Astrocyte (in vitro differentiated cells and primary cell): ENCODE data around the gene ADGRA1. TPM values are rescaled to one million over a fixed set of nuclear protein-coding genes. Genes with fewer than 3 reads are reported as not detected.

ENCODE experiments used
- DNase-seq: peaks from one replicate; pipeline ENCODE4 v3.0.0-alpha.2; 2010; ENCODE audit warnings: low read depth
- FAIRE-seq: peaks from 2 replicates; lab custom pipeline; 2011; peaks lifted over from hg19 to GRCh38; lab: Jason Lieb, UNC
- H2AFZ ChIP-seq: 2 replicates; pipeline ENCODE4 v1.6.0; 2012; ENCODE audit warnings: low read depth, low read length, inconsistent platforms
- H3K27ac ChIP-seq: 2 replicates; pipeline ENCODE4 v1.5.1; 2011; ENCODE audit warnings: low read depth, low read length, inconsistent platforms
- H3K27me3 ChIP-seq: 2 replicates; pipeline ENCODE4 v1.6.0; 2011; ENCODE audit warnings: low read length, inconsistent platforms; ENCODE audit not compliant: insufficient read depth
- H3K36me3 ChIP-seq: 2 replicates; pipeline ENCODE4 v1.5.1; 2011; ENCODE audit warnings: low read length, inconsistent platforms; ENCODE audit not compliant: insufficient read depth
- H3K4me1 ChIP-seq: 2 replicates; pipeline ENCODE4 v1.5.1; 2011; ENCODE audit warnings: low read length, inconsistent platforms; ENCODE audit not compliant: insufficient read depth
- H3K4me2 ChIP-seq: 2 replicates; pipeline ENCODE4 v1.6.0; 2012; ENCODE audit warnings: low read length, inconsistent platforms
- H3K4me3 ChIP-seq: 2 replicates; pipeline ENCODE4 v1.5.1; 2011; ENCODE audit warnings: low read depth, mild to moderate bottlenecking, low read length, inconsistent platforms; ENCODE audit not compliant: insufficient read depth
- H3K79me2 ChIP-seq: 2 replicates; pipeline ENCODE4 v1.6.0; 2012; ENCODE audit warnings: mild to moderate bottlenecking, low read length, inconsistent platforms; ENCODE audit not compliant: insufficient read depth
- H3K9ac ChIP-seq: 2 replicates; pipeline ENCODE4 v1.6.0; 2012; ENCODE audit warnings: mild to moderate bottlenecking, low read length, inconsistent platforms
- H3K9me3 ChIP-seq: 2 replicates; pipeline ENCODE4 v1.5.1; 2012; ENCODE audit warnings: low read depth, mild to moderate bottlenecking, low read length, inconsistent platforms; ENCODE audit not compliant: insufficient read depth
- H4K20me1 ChIP-seq: 2 replicates; pipeline ENCODE4 v1.6.0; 2012; ENCODE audit warnings: low read length, inconsistent platforms; ENCODE audit not compliant: insufficient read depth
- H3K27ac Mint-ChIP-seq: one replicate; pipeline ENCODE4 v1.8.0; 2021; ENCODE audit warnings: mild to moderate bottlenecking, mixed read lengths; ENCODE audit not compliant: unreplicated experiment
- H3K27me3 Mint-ChIP-seq: one replicate; pipeline ENCODE4 v1.8.0; 2021; ENCODE audit warnings: low read depth, mixed read lengths; ENCODE audit not compliant: unreplicated experiment
- H3K36me3 Mint-ChIP-seq: one replicate; pipeline ENCODE4 v1.8.0; 2021; ENCODE audit warnings: low read depth, mixed read lengths; ENCODE audit not compliant: unreplicated experiment
- H3K4me1 Mint-ChIP-seq: one replicate; pipeline ENCODE4 v1.8.0; 2021; ENCODE audit warnings: low read depth, mixed read lengths; ENCODE audit not compliant: unreplicated experiment
- H3K4me3 Mint-ChIP-seq: one replicate; pipeline ENCODE4 v1.8.0; 2021; ENCODE audit warnings: mild to moderate bottlenecking, moderate library complexity, mixed read lengths; ENCODE audit not compliant: unreplicated experiment
- H3K9me3 Mint-ChIP-seq: one replicate; pipeline ENCODE4 v1.8.0; 2021; ENCODE audit warnings: mild to moderate bottlenecking, mixed read lengths; ENCODE audit not compliant: unreplicated experiment
- CTCF ChIP-seq: IDR thresholded peaks from 2 replicates; pipeline ENCODE4 v1.5.1; 2011; ENCODE audit warnings: low read depth, mild to moderate bottlenecking, inconsistent platforms, low read length, moderate library complexity; ENCODE audit not compliant: insufficient read depth
- EZH2 ChIP-seq: IDR thresholded peaks from 2 replicates; pipeline ENCODE4 v1.6.1; 2012; ENCODE audit warnings: mild to moderate bottlenecking, low read length, inconsistent platforms; ENCODE audit not compliant: insufficient read depth
- total RNA-seq: library from RNA; stranded (reverse); gene quantifications from 2 replicates; pipeline ENCODE4 v1.2.1, GENCODE V29; 2021

Gene ADGRA1
- total RNA-seq, 1 donor from 2014 or later, result not detected

- H2AFZ ChIP-seq, result no peak overlapping the region
- Mint-ChIP-seq H3K27ac (no peak overlapping the region), H3K27me3 (peaks cover 36% of the 10 kb centered on the region), H3K9me3 (peaks cover 3% of the 10 kb centered on the region), H3K4me3 (no peak overlapping the region), H3K4me1 (no peaks in the 10 kb centered on the region), H3K36me3 (no peaks in the 10 kb centered on the region)
- no peaks in the 10 kb centered on the region for H3K79me2 ChIP-seq
- no peak overlapping the region for H3K27ac ChIP-seq
- DNase-seq (no peak), FAIRE-seq (no peak)
- H3K9ac ChIP-seq, result no peak overlapping the region
- H3K4me3 ChIP-seq, result no peak overlapping the region
- TF ChIP-seq EZH2 (no peak), CTCF (no peak)
- H3K36me3 ChIP-seq, result no peaks in the 10 kb centered on the region
- no peaks in the 10 kb centered on the region for H3K27me3 ChIP-seq
- no peaks in the 10 kb centered on the region for H4K20me1 ChIP-seq
- H3K4me2 ChIP-seq, result no peak overlapping the region
- H3K9me3 ChIP-seq, result no peaks in the 10 kb centered on the region
- no peaks in the 10 kb centered on the region for H3K4me1 ChIP-seq
These were observed 16.0 kb upstream of the ADGRA1 start for GRCh38 chr10:133071733-133072132.

- H3K4me2 ChIP-seq, result no peak overlapping the region
- H3K4me1 Mint-ChIP-seq, result no peaks in the 10 kb centered on the region
- H3K36me3 Mint-ChIP-seq, result no peaks in the 10 kb centered on the region
- H3K4me3 ChIP-seq, result no peak overlapping the region
- no peak for FAIRE-seq
- no peaks in the 10 kb centered on the region for H3K4me1 ChIP-seq
- H3K27me3 Mint-ChIP-seq, result peaks cover 35% of the 10 kb centered on the region
- no peak overlapping the region for H3K9ac ChIP-seq
- no peaks in the 10 kb centered on the region for H3K36me3 ChIP-seq
- no peak overlapping the region for H3K4me3 Mint-ChIP-seq
- no peaks in the 10 kb centered on the region for H3K27me3 ChIP-seq
- H3K79me2 ChIP-seq, result no peaks in the 10 kb centered on the region
- no peak overlapping the region for H3K27ac ChIP-seq
- DNase-seq, result no peak
- no peaks in the 10 kb centered on the region for H3K9me3 ChIP-seq
- no peak overlapping the region for H3K27ac Mint-ChIP-seq
- TF ChIP-seq CTCF (no peak), EZH2 (no peak)
- H2AFZ ChIP-seq, result no peak overlapping the region
- H4K20me1 ChIP-seq, result no peaks in the 10 kb centered on the region
- H3K9me3 Mint-ChIP-seq, result peaks cover 3% of the 10 kb centered on the region
These were observed 15.5 kb upstream of the ADGRA1 start for GRCh38 chr10:133072196-133072595.

- Histone ChIP-seq H3K4me3 (no peak overlapping the region), H3K9ac (no peak overlapping the region), H2AFZ (no peak overlapping the region), H3K27me3 (no peaks in the 10 kb centered on the region), H3K79me2 (no peaks in the 10 kb centered on the region), H3K4me1 (no peaks in the 10 kb centered on the region), H3K9me3 (no peaks in the 10 kb centered on the region), H3K36me3 (no peaks in the 10 kb centered on the region), H3K4me2 (no peak overlapping the region), H3K27ac (no peak overlapping the region), H4K20me1 (no peaks in the 10 kb centered on the region)
- DNase-seq (no peak), FAIRE-seq (no peak)
- Mint-ChIP-seq H3K27ac (no peak overlapping the region), H3K4me1 (no peaks in the 10 kb centered on the region), H3K27me3 (peaks cover 30% of the 10 kb centered on the region), H3K4me3 (no peak overlapping the region), H3K36me3 (no peaks in the 10 kb centered on the region), H3K9me3 (peaks cover 3% of the 10 kb centered on the region)
- TF ChIP-seq EZH2 (no peak), CTCF (no peak)
These were observed 14.9 kb upstream of the ADGRA1 start for GRCh38 chr10:133072720-133073390.
